ENCODE results near the gene GTF2IRD2.
A peak's percentile ranks its signal among the peaks of the same experiment; 100 is the strongest.
"Not testable (repeated sequence)": the region's sequence is repeated elsewhere in the genome, so short reads cannot be mapped to it uniquely, and the experiment has no call there.

The GTF2IRD2 gene

DNA sequence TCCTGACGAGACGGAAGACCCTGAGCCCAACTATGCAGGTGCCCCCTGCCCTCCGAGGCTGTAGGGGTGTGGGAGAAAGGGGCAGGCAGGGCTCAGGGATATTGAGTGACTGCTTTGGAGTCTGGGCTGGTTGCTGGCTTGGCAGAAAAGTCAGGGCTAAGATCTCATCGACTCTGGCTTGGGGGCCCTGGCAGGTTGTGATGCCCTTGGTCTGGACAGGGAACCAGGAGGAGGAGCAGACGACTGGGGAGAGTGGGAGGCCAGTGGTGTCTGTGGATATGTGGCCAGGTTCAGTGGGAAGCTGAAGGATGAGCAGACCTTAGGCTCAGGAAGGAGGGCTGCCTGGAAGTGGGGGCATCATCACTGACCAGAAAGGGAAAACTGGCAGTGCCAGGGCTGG, 67.8 kb downstream of the GTF2IRD2 start:
- peak; percentile 1 for DNase-seq

DNA sequence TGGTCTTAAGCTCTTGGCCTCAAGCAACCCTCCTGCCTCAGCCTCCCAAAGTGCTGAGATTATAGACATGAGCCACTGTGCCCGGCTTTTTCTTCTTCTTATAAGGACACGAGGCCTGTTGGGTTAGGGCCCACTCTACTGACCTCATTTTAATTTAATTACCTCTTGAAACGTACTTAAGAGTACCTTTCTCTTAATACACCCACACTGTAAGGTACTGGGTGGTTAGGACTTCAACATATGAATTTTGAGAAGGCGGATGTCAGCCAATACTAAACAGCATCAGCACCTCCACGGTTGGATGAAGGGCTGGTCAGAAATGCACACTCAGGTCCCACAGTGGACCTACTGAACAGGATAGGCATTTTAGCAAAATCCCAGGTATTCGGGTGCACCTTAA, 69.7 kb downstream of the GTF2IRD2 start:
- DNase-seq, result not testable (repeated sequence)

DNA sequence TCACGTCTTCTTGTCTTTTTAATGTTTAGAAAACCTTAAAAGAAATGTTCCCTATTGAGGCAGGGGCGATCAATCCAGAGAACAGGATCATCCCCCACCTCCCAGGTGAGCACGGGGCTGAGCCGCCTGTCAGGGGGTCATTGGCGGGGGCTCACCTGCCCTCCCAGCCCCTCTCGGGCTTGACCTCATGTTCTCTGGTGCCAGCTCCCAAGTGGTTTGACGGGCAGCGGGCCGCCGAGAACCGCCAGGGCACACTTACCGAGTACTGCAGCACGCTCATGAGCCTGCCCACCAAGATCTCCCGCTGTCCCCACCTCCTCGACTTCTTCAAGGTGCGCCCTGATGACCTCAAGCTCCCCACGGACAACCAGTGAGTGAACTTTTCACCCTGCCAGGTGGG, 72.4 kb downstream of the GTF2IRD2 start:
- not testable (repeated sequence) for DNase-seq

- not testable (repeated sequence) for DNase-seq
Measured at GRCh38 chr7:74775111-74775510, 76.3 kb downstream of the GTF2IRD2 start.

- DNase-seq, result not testable (repeated sequence)
Measured at GRCh38 chr7:74773760-74774750, 77.3 kb downstream of the GTF2IRD2 start, which contains the start of gene NCF1. TSS of gene NCF1 (plus strand) at chr7:74774011. CDS start at chr7:74774032, 21 bp downstream.

GRCh38 chr7:74772093-74772492, 79.3 kb downstream of the GTF2IRD2 start:
- DNase-seq, result peak; percentile 0

DNA sequence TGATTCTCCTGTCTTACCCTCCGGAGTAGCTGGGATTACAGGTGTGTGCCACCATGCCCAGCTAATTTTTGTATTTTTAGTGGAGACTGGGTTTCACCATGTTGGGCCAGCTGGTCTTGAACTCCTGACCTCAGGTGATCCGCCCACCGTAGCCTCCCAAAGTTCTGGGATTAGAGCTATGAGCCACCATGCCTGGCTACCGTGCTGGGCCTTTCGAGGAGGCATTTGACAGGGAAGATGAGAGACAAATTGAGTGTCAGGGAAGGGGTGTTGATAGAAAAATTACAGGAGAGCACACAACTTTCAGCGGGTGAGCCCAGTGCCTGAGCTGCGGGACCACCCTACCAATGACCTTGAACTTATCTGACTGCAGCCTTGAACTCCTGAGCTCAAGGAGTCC, 81.3 kb downstream of the GTF2IRD2 start:
- not testable (repeated sequence) for DNase-seq

GRCh38 chr7:74766991-74767390, 84.4 kb downstream of the GTF2IRD2 start:
- DNase-seq, result not testable (repeated sequence)

DNA sequence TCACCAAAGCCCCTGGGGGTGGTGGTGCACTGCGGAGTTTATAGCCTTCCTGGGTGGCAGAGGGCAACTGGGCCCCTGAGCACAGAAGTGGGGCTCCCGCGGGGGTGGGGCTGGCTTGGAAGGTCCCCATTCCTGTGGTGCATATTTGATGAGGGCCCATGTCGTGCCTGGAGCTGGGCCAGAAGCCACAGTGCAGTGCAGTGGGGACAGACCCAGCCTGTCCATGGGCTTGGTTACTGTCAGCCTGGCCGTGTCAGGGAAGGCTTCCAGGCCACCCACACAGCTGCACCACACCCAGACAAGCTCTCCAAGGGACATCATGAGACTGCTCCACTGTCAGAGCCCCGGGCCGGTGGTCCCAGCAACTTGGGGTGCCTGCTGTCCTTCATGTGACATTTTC, 84.9 kb downstream of the GTF2IRD2 start:
- DNase-seq, result not testable (repeated sequence)

DNA sequence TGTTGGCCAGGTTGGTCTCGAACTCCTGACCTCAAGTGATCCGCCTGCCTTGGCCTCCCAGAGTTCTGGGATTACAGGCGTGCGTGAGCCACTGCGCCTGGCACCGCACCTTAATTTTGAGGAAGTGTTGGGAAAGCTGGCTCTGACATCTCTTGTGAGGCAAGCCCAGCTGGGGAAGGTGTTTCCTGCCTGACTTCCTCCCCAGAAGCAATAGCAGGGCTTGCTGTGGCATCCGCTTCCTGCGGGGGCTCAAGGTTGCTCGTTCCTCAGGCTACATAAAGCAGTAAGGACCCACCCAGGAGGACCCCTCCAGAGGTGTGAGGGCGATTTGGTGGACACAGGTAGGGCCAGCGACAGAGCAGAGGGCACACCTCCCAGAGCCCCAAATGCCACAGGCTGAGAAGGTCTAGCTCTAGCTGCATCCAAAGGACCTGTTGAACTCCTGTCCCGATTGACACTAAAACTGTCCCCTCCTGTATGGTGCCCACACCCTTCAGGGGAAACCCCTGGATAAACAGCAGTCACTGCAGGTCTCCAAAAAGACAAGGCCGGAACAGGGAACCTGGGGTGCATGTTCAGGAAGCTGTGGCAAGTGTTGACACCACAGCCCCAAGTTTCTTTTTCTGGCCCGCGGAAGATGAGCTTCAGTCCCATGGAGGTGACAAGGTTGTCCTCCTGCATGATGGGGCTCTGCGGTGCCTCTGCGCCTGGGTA, 86.0 kb downstream of the GTF2IRD2 start:
- not testable (repeated sequence) for DNase-seq

DNA sequence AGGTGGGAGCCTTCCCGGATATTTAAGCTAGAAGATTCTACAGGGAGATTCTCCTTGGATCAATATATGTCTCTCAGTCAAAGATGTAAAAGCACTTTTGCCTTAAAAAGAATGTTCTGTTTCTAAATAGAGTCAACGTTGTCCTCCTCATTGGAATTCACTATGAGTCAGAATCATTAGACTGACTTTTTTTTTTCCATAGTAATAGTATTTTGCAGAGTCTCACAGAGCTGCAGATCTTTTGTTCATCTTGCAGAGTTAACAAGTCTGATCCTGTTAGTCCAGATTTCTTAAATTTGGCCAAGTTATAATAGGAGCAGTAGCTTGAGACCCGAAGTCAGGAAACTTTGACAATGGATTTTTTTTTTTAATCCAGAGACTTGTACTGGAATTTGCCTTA, 92.4 kb downstream of the GTF2IRD2 start:
- DNase-seq, result not testable (repeated sequence)

DNA sequence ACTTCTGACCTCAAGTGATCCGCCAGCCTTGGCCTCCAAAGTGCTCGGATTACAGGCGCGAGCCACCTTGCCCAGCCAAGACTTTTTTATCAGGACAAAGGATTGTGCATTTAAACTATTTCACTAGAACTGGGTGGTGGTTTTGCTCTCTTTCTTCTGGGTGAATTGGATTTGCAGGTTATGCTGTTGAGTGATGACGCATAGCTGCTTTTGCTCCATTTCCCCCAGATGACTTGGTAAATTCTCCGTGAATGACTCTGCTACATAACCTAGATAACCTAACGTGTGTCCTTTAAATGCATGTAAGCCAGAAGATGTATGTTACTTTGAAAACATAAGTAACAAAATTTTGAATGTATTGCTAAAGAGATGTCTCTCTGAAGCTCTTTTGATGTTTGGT, 93.1 kb downstream of the GTF2IRD2 start:
- not testable (repeated sequence) for DNase-seq

DNA sequence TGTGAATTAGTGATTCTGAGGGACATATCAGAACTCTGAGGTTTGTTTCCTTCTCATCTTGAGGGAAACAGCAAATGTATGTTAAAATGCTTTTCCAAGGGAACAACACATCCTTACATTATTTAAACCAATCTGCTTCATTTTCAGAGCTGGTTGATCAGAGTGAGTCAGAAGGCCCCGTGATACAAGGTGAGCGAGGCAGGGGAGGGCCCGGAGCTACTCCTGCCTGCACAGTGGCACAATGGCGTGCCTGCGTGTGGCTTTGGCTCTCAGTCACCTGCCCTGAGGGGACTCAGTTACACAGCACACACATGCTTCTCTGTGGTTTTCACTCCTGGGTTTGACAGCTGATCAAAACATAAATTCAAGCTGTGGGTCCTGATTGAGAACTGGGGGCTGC, 94.7 kb downstream of the GTF2IRD2 start:
- DNase-seq, result not testable (repeated sequence)

- not testable (repeated sequence) for DNase-seq
Measured at GRCh38 chr7:74753921-74754482, 97.4 kb downstream of the GTF2IRD2 start.
